GM12878 (cell line): Measurements from ENCODE around the gene SGSH. TPM values are rescaled to one million over a fixed set of nuclear protein-coding genes. Genes with fewer than 3 reads are reported as not detected.

ENCODE experiments used
- ATAC-seq: fragments of 200-7000 bp; cut with Tn5 transposase; 3 replicates; pipeline ENCODE4 v1.9.1; 2020; ENCODE audit warnings: mild to moderate bottlenecking, moderate library complexity
- BruUV-seq: library from RNA; stranded (reverse); fragments of 400-500 nt; replicated peaks from 2 replicates; lab custom pipeline; 2021; lab: Mats Ljungman, UMichigan
- CTCF ChIA-PET: fragments of 300-600 bp; sonication (Branson Sonifier 250); formaldehyde crosslinking; extraction: SDS; loops from one replicate; lab custom pipeline; 2021; ENCODE audit warnings: inconsistent platforms; lab: Yijun Ruan, JAX
- POLR2A ChIA-PET: fragments of 350-600 bp; formaldehyde crosslinking; extraction: SDS; loops from one replicate; lab custom pipeline; 2021; ENCODE audit warnings: inconsistent platforms; lab: Charles Lee
- RAD21 ChIA-PET: fragments of 300-600 bp; sonication (Branson Sonifier 250); formaldehyde crosslinking; loops from one replicate; lab custom pipeline; 2023; ENCODE audit warnings: antibody characterized with exemption; ENCODE audit not compliant: unreplicated experiment; lab: Charles Lee
- SMC1A ChIA-PET: fragments of 300-600 bp; sonication (Branson Sonifier 250); formaldehyde crosslinking; loops from one replicate; lab custom pipeline; 2023; ENCODE audit not compliant: unreplicated experiment, uncharacterized antibody; lab: Charles Lee
- DNase-seq: peaks from one replicate; pipeline ENCODE4 v3.0.0-alpha.2; 2011; ENCODE audit warnings: low read depth, low spot score
- FAIRE-seq: peaks from 3 replicates; lab custom pipeline; 2011; peaks lifted over from hg19 to GRCh38; lab: Jason Lieb, UNC
- H2AFZ ChIP-seq: 2 replicates; pipeline ENCODE4 v1.6.0; 2011; ENCODE audit warnings: low read depth, low read length, control low read depth; ENCODE audit not compliant: control insufficient read depth
- H3K27ac ChIP-seq: 2 replicates; pipeline ENCODE4 v1.5.1; 2011; ENCODE audit warnings: control low read depth; ENCODE audit not compliant: control insufficient read depth, insufficient read depth
- H3K27me3 ChIP-seq, 2 experiments: replicated peaks in 1 of 2; 2 replicates each; pipeline versions ENCODE4 v1.6.0 to v1.6.1; 2011; ENCODE audit warnings: low read length in 1 of 2; ENCODE audit not compliant: control insufficient read depth in 2 of 2, insufficient read depth in 2 of 2
- H3K36me3 ChIP-seq, 2 experiments: 2 replicates each; pipeline ENCODE4 v1.5.1; 2011; ENCODE audit warnings: low read length in 1 of 2; ENCODE audit not compliant: control insufficient read depth in 2 of 2, insufficient read depth in 2 of 2
- H3K4me1 ChIP-seq: 2 replicates; pipeline ENCODE4 v1.6.1; 2011; ENCODE audit warnings: mild to moderate bottlenecking, low read length, moderate library complexity, mixed read lengths; ENCODE audit not compliant: control insufficient read depth, insufficient read depth
- H3K4me2 ChIP-seq: 2 replicates; pipeline ENCODE4 v1.6.0; 2011; ENCODE audit warnings: control low read depth; ENCODE audit not compliant: control insufficient read depth, insufficient read depth
- H3K4me3 ChIP-seq: fragments of 200-600 bp; sonication (generic); 2 replicates; pipeline ENCODE4 v1.5.1; 2016
- H3K79me2 ChIP-seq: 2 replicates; pipeline ENCODE4 v1.6.0; 2011; ENCODE audit warnings: low read length; ENCODE audit not compliant: control insufficient read depth, insufficient read depth
- H3K9ac ChIP-seq: 2 replicates; pipeline ENCODE4 v1.8.0; 2011; ENCODE audit warnings: low read length, control low read depth, mixed read lengths; ENCODE audit not compliant: control insufficient read depth, insufficient read depth
- H3K9me3 ChIP-seq: replicated peaks from 3 replicates; pipeline ENCODE4 v1.5.1; 2011; ENCODE audit warnings: mild to moderate bottlenecking, low read length; ENCODE audit not compliant: control insufficient read depth, insufficient read depth
- H4K20me1 ChIP-seq: 2 replicates; pipeline ENCODE4 v1.6.0; 2011; ENCODE audit not compliant: control insufficient read depth, insufficient read depth
- ATF7 ChIP-seq: fragments of 450-650 bp; IDR thresholded peaks from 2 replicates; pipeline ENCODE4 v1.6.1; 2016; ENCODE audit warnings: low read depth, mild to moderate bottlenecking
- BACH1 ChIP-seq: fragments of 450-650 bp; IDR thresholded peaks from 2 replicates; pipeline ENCODE4 v1.6.1; 2017; ENCODE audit warnings: mild to moderate bottlenecking, borderline replicate concordance
- ESRRA ChIP-seq: IDR thresholded peaks from 2 replicates; pipeline ENCODE4 v1.6.1; 2012; ENCODE audit warnings: mild to moderate bottlenecking, low read length, improper control_type of control experiment
- MEF2A ChIP-seq: IDR thresholded peaks from 2 replicates; pipeline ENCODE4 v1.6.1; 2011; ENCODE audit warnings: low read depth, mild to moderate bottlenecking, low read length, moderate library complexity; ENCODE audit not compliant: insufficient read depth
- MEF2B ChIP-seq: fragments of 450-650 bp; IDR thresholded peaks from 2 replicates; pipeline ENCODE4 v1.6.1; 2018; ENCODE audit warnings: mild to moderate bottlenecking, moderate library complexity; ENCODE audit not compliant: partially characterized antibody, poor library complexity, severe bottlenecking
- MTA2 ChIP-seq: fragments of 450-650 bp; IDR thresholded peaks from 2 replicates; pipeline ENCODE4 v1.6.1; 2016; ENCODE audit warnings: low read depth, mild to moderate bottlenecking, moderate library complexity
- NR2C2 ChIP-seq: IDR thresholded peaks from 2 replicates; pipeline ENCODE4 v1.6.1; 2011; ENCODE audit warnings: borderline replicate concordance, low read depth; ENCODE audit not compliant: control insufficient read depth, insufficient read length
- POLR2A ChIP-seq: IDR thresholded peaks from 2 replicates; pipeline ENCODE4 v1.6.1; 2011; ENCODE audit warnings: low read depth, mild to moderate bottlenecking, low read length
- POLR2AphosphoS2 ChIP-seq: IDR thresholded peaks from 2 replicates; pipeline ENCODE4 v1.6.1; 2011; ENCODE audit warnings: low read depth, mild to moderate bottlenecking, low read length, improper control_type of control experiment, moderate library complexity
- POLR2AphosphoS5 ChIP-seq: IDR thresholded peaks from 2 replicates; pipeline ENCODE4 v1.6.1; 2011; ENCODE audit warnings: mild to moderate bottlenecking, low read length, inconsistent platforms
- SREBF1 ChIP-seq: IDR thresholded peaks from 2 replicates; pipeline ENCODE4 v1.6.1; 2012; ENCODE audit warnings: mild to moderate bottlenecking, low read length
- ZNF274 ChIP-seq: IDR thresholded peaks from one replicate; pipeline ENCODE4 v1.8.0; 2011; ENCODE audit not compliant: insufficient read length, insufficient read depth
- WGBS: methylation state at CpG from one replicate; pipeline ENCODE4 v1.1.6; 2016; ENCODE audit warnings: low lambda C conversion rate; ENCODE audit not compliant: insufficient replicate concordance, insufficient coverage; ENCODE audit errors: missing lambda C conversion rate; 5-methylcytosine and 5-hydroxymethylcytosine counted together
- in situ Hi-C: fragments of 300-500 bp; cut with MboI; formaldehyde crosslinking; loops from 9 replicates; pipeline ENCODE4 v1.14.3; 2018; ENCODE audit warnings: mixed read lengths
- intact Hi-C: fragments of 100-400 bp; cut with micrococcal nuclease; formaldehyde crosslinking; loops from one replicate; pipeline ENCODE4 v1.14.2; 2022; ENCODE audit not compliant: unreplicated experiment
- polyA plus RNA-seq, 11 experiments: library from polyadenylated mRNA; depleted of rRNA in 4 of 11; unstranded in 6 of 11; stranded (reverse) in 5 of 11; fragments of >200 nt; fragmentation: Nextera tagmentation in 4 of 11; fragmentation: Illumina TruSeq in 1 of 11; extraction: Ambion mirVana in 4 of 11; extraction: Trizol in 1 of 11; gene quantifications; 1 replicate in 1 of 11; 2 replicates in 10 of 11; pipeline versions ENCODE4 v1.2.1 to v1.2.3, GENCODE V29; 2011 to 2016; ENCODE audit warnings: inconsistent platforms in 2 of 11, missing spikeins in 2 of 11, low read depth in 1 of 11
- total RNA-seq, 4 experiments: library from RNA; depleted of rRNA in 3 of 4; stranded (reverse); fragments of >200 nt in 3 of 4; fragmentation: Illumina TruSeq in 1 of 4; extraction: Trizol in 1 of 4; gene quantifications; 2 replicates each; pipeline versions ENCODE4 v1.2.1 to v1.2.3, GENCODE V29; 2013 to 2021
- TF ChIP-seq, protein P1 (sequence below): fragments of 450-650 bp; IDR thresholded peaks from 2 replicates; pipeline ENCODE4 v1.6.1; 2017; ENCODE audit warnings: low read depth, mild to moderate bottlenecking, moderate library complexity
- TF ChIP-seq, protein P2 (sequence below): IDR thresholded peaks from 2 replicates; pipeline ENCODE4 v1.6.1; 2012; ENCODE audit warnings: improper control_type of control experiment, low read depth, low read length; ENCODE audit not compliant: insufficient replicate concordance

Gene SGSH
- total and polyA plus RNA-seq, 10 of the 15 experiments (the other 5 are each of a cell fraction or from before 2014, with no cell fraction given): 0.13 to 17.2 (median 6.0) TPM

GRCh38 chr17:80173916-80174315 is 46.2 kb downstream of the SGSH start:
- no peak for ATAC-seq
- no peak overlapping the region for H3K4me3 ChIP-seq
- WGBS: 53% methylated on average over 6 of the region's 6 CpGs
- BruUV-seq: no TSS peak
- H3K27ac ChIP-seq: no peak overlapping the region
- H3K4me1 ChIP-seq: no peaks in the 10 kb centered on the region
- no peaks in the 10 kb centered on the region for H4K20me1 ChIP-seq
- peaks cover 0 to 2% of the 10 kb centered on the region in 2 experiments; a peak in 1 of 4 replicates for H3K27me3 ChIP-seq
- FAIRE-seq: no peak
- H3K4me2 ChIP-seq: no peak overlapping the region
- no peak overlapping the region for H2AFZ ChIP-seq
- H3K36me3 ChIP-seq: no peaks in the 10 kb centered on the region
- ChIA-PET RAD21 (no interaction called here), SMC1A (no interaction called here), POLR2A (no interaction called here), CTCF (no interaction called here)
- H3K79me2 ChIP-seq: no peaks in the 10 kb centered on the region
- H3K9ac ChIP-seq: no peak overlapping the region
- TF ChIP-seq BACH1: no peak
- TF ChIP-seq, protein P1, sequence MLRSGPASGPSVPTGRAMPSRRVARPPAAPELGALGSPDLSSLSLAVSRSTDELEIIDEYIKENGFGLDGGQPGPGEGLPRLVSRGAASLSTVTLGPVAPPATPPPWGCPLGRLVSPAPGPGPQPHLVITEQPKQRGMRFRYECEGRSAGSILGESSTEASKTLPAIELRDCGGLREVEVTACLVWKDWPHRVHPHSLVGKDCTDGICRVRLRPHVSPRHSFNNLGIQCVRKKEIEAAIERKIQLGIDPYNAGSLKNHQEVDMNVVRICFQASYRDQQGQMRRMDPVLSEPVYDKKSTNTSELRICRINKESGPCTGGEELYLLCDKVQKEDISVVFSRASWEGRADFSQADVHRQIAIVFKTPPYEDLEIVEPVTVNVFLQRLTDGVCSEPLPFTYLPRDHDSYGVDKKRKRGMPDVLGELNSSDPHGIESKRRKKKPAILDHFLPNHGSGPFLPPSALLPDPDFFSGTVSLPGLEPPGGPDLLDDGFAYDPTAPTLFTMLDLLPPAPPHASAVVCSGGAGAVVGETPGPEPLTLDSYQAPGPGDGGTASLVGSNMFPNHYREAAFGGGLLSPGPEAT: no peak
- no peak for TF ChIP-seq POLR2A
- TF ChIP-seq POLR2AphosphoS5: no peak
- no peak for TF ChIP-seq SREBF1
- TF ChIP-seq POLR2AphosphoS2: no peak
- TF ChIP-seq MTA2: no peak
- no peak for TF ChIP-seq MEF2A
- TF ChIP-seq ESRRA: no peak
- TF ChIP-seq, protein P2, sequence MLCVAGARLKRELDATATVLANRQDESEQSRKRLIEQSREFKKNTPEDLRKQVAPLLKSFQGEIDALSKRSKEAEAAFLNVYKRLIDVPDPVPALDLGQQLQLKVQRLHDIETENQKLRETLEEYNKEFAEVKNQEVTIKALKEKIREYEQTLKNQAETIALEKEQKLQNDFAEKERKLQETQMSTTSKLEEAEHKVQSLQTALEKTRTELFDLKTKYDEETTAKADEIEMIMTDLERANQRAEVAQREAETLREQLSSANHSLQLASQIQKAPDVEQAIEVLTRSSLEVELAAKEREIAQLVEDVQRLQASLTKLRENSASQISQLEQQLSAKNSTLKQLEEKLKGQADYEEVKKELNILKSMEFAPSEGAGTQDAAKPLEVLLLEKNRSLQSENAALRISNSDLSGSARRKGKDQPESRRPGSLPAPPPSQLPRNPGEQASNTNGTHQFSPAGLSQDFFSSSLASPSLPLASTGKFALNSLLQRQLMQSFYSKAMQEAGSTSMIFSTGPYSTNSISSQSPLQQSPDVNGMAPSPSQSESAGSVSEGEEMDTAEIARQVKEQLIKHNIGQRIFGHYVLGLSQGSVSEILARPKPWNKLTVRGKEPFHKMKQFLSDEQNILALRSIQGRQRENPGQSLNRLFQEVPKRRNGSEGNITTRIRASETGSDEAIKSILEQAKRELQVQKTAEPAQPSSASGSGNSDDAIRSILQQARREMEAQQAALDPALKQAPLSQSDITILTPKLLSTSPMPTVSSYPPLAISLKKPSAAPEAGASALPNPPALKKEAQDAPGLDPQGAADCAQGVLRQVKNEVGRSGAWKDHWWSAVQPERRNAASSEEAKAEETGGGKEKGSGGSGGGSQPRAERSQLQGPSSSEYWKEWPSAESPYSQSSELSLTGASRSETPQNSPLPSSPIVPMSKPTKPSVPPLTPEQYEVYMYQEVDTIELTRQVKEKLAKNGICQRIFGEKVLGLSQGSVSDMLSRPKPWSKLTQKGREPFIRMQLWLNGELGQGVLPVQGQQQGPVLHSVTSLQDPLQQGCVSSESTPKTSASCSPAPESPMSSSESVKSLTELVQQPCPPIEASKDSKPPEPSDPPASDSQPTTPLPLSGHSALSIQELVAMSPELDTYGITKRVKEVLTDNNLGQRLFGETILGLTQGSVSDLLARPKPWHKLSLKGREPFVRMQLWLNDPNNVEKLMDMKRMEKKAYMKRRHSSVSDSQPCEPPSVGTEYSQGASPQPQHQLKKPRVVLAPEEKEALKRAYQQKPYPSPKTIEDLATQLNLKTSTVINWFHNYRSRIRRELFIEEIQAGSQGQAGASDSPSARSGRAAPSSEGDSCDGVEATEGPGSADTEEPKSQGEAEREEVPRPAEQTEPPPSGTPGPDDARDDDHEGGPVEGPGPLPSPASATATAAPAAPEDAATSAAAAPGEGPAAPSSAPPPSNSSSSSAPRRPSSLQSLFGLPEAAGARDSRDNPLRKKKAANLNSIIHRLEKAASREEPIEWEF: no peak
- no peak for TF ChIP-seq ZNF274
- TF ChIP-seq NR2C2: no peak
- no peak for TF ChIP-seq MEF2B
- no peak for TF ChIP-seq ATF7
- intact Hi-C loops (no loop called here), in situ Hi-C loops (no loop called here)
- DNase-seq: no peak
- no peaks in the 10 kb centered on the region for H3K9me3 ChIP-seq
